Activated effector memory CD4-positive, alpha-beta T cell treated with Interleukin-2 at 50 U/mL for 16 hours (primary cell): Measurements from ENCODE around the gene CIZ1.

Experiments
- DNase-seq: peaks from one replicate; pipeline ENCODE4 v3.0.0-alpha.2; 2020

CIZ1 gene

GRCh38 chr9:128121924-128122808 lies 69.2 kb downstream of the CIZ1 start:
- DNase-seq: no peak

GRCh38 chr9:128121466-128121810 lies 69.9 kb downstream of the CIZ1 start:
- no peak for DNase-seq

GRCh38 chr9:128120741-128121465 lies 70.5 kb downstream of the CIZ1 start:
- no peak for DNase-seq

GRCh38 chr9:128120061-128120740 lies 71.2 kb downstream of the CIZ1 start:
- DNase-seq: no peak

GRCh38 chr9:128118971-128119665 lies 72.3 kb downstream of the CIZ1 start:
- DNase-seq: no peak

DNA sequence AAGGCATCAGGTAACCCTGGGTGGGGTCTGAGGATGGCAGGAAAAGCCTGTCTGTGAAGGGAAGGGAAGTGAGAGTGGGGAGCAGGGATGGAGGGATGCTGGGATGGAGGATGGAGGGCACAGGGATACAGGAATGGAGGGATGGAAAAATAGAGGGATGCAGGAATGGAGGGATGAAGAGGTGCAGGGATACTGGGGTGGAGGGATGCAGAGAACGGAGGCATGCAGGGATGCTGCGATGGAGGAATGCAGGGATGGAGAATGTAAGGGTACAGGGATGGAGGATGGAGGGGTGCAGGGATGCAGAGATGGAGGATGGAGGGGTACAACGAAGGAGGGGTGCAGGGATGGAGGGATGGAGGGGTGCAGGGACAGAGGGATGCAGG lies 72.9 kb downstream of the CIZ1 start:
- DNase-seq: no peak

DNA sequence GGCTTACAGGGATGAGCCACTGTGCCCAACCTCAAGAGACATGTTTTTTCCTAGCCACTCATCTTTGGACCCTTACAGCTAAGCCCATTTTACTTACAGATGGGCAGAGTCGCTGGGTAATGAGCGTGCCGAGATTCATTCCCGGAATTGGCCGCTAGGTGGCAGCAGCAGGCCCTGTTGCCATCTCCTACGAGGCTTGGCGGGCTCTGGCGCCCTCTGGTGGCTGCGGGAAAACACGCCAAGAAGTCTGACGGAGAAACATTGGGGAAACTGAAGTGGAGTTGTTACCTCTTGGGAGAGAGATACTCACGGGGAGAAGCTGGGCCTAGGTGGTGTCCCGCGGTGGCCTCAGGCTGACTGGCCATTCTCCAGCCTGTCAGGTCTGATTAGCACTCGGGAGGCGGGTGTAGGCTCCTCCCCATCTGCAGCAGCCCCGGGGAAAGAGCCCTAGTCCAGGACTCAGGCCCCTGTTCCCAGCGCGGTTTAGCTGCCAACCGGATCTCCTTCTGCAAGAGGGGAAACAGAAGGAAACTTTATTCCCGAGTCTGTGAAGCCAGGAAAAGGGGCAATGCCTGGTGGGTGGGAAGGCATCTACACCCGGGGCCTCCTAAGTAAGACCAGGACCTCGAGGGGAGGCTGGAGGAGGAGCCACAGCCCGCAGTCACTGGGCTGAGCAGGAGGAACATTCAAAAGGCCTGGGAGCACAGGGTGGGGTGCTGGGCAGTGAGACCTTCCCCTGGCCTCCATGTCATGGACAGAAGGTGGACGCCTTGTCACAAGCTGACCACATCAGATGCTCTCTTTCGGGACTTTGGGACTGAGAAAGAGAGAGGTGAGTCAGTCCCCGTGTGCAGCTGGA lies 73.5 kb downstream of the CIZ1 start:
- DNase-seq: peak; percentile 89

- no peak for DNase-seq
These were observed 75.0 kb downstream of the CIZ1 start for GRCh38 chr9:128116104-128117083.
